Natural killer cell treated with Interleukin-12 subunit alpha and Interleukin-12 subunit beta and Interleukin-15 and Interleukin-18, amount 100 ng/mL, for 72 hours (primary cell): ENCODE data around the gene BMI1. TPM values are rescaled to one million over a fixed set of nuclear protein-coding genes. Genes with fewer than 3 reads are reported as not detected.
A peak's percentile ranks its signal among the peaks of the same experiment; 100 is the strongest.

ENCODE experiments used
- ATAC-seq, 2 donors: fragments of 150-1000 bp; cut with Tn5 transposase in 1 of 2; sonication (Bioruptor Pico), chemical (Tn5 transposase) in 1 of 2; 2 replicates each; pipeline ENCODE4 v1.10.0; 2021
- DNase-seq: peaks from one replicate; pipeline ENCODE4 v3.0.0; 2022; ENCODE audit warnings: low spot score
- H3K27ac Mint-ChIP-seq, 2 donors: 1 replicate in 1 of 2; 2 replicates in 1 of 2; pipeline ENCODE4 v1.8.0; 2022; ENCODE audit warnings: mixed read lengths in 2 of 2, mild to moderate bottlenecking in 1 of 2, moderate library complexity in 1 of 2
- H3K27me3 Mint-ChIP-seq, 2 donors: 1 replicate in 1 of 2; 2 replicates in 1 of 2; pipeline ENCODE4 v1.8.0; 2022; ENCODE audit warnings: mixed read lengths in 2 of 2
- H3K36me3 Mint-ChIP-seq: one replicate; pipeline ENCODE4 v1.8.0; 2022; ENCODE audit warnings: mixed read lengths
- H3K4me1 Mint-ChIP-seq, 2 donors: 1 replicate in 1 of 2; 2 replicates in 1 of 2; pipeline ENCODE4 v1.8.0; 2022; ENCODE audit warnings: low read depth in 2 of 2, mixed read lengths in 2 of 2, mild to moderate bottlenecking in 1 of 2
- H3K4me3 Mint-ChIP-seq: one replicate; pipeline ENCODE4 v1.8.0; 2022; ENCODE audit warnings: mixed read lengths
- H3K9me3 Mint-ChIP-seq: 2 replicates; pipeline ENCODE4 v1.8.0; 2022; ENCODE audit warnings: mixed read lengths
- total RNA-seq, 2 donors: library from RNA; stranded (reverse); gene quantifications; one replicate each; pipeline ENCODE4 v1.2.3, GENCODE V29; 2022

BMI1 gene
- total RNA-seq, 2 donors from 2014 or later = 38.2 to 44.9 TPM

DNA sequence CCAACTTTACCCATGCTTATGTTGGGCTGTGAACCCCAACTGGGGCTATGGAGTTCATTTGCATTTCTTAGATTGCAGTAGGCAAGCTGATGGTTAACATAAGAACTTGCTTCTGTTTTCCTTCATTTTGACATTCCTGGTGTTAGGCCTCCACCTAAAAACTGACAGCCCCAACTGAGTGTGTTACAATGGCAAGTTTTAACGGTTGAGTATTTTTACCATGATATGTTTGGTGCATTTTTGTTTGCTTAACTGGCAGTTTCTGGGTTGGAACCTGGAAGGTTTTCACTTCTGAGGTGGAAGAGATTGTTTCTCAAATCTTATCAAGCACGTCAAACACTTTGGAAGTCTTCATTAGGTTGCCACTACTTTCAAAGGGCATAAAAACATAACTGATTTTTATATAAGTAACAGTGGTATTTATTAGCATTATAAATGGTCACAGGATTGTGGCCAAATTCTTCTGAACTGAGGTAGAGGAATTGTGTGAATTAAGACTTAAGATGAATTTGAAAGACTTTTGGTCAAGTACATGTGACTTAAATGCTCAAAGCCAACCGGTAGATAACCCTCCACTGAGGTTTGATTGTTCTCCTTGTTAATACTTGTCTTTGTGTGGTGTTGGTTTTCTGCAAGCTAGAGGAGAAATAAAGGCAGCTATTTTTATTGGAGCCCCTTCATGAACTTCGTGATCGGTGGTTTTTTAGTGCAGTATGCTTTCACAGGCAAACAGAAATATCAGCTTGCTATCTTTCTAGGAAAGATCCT lies 2.8 kb downstream of the BMI1 start:
- Mint-ChIP-seq H3K4me3 (peak overlapping the region; percentile 81), H3K27ac (peak overlapping the region in 1 of 2 donors; percentile 62), H3K27me3 (peaks cover 8 to 12% of the 10 kb centered on the region in 2 donors), H3K9me3 (no peaks in the 10 kb centered on the region), H3K4me1 (peaks cover 33 to 58% of the 10 kb centered on the region in 2 donors), H3K36me3 (peaks cover 6% of the 10 kb centered on the region)
- no peak for DNase-seq
- no peak for ATAC-seq

- Mint-ChIP-seq H3K27ac (peak overlapping the region; percentile 45 to 62), H3K9me3 (no peaks in the 10 kb centered on the region), H3K27me3 (peaks cover 8 to 12% of the 10 kb centered on the region in 2 donors), H3K4me1 (peaks cover 33 to 53% of the 10 kb centered on the region in 2 donors), H3K4me3 (peak overlapping the region; percentile 81), H3K36me3 (peaks cover 9% of the 10 kb centered on the region)
- DNase-seq (no peak), ATAC-seq (no peak)
Observed at GRCh38 chr10:22324413-22324812, 3.5 kb downstream of the BMI1 start.

GRCh38 chr10:22324893-22325271 lies 4.0 kb downstream of the BMI1 start:
- H3K27ac Mint-ChIP-seq = peak overlapping the region; percentile 45 to 62
- peaks cover 8 to 12% of the 10 kb centered on the region in 2 donors for H3K27me3 Mint-ChIP-seq
- peaks cover 12% of the 10 kb centered on the region for H3K36me3 Mint-ChIP-seq
- no peaks in the 10 kb centered on the region for H3K9me3 Mint-ChIP-seq
- peak overlapping the region; percentile 81 for H3K4me3 Mint-ChIP-seq
- no peak for ATAC-seq
- no peak for DNase-seq
- H3K4me1 Mint-ChIP-seq = peaks cover 32 to 48% of the 10 kb centered on the region in 2 donors

DNA sequence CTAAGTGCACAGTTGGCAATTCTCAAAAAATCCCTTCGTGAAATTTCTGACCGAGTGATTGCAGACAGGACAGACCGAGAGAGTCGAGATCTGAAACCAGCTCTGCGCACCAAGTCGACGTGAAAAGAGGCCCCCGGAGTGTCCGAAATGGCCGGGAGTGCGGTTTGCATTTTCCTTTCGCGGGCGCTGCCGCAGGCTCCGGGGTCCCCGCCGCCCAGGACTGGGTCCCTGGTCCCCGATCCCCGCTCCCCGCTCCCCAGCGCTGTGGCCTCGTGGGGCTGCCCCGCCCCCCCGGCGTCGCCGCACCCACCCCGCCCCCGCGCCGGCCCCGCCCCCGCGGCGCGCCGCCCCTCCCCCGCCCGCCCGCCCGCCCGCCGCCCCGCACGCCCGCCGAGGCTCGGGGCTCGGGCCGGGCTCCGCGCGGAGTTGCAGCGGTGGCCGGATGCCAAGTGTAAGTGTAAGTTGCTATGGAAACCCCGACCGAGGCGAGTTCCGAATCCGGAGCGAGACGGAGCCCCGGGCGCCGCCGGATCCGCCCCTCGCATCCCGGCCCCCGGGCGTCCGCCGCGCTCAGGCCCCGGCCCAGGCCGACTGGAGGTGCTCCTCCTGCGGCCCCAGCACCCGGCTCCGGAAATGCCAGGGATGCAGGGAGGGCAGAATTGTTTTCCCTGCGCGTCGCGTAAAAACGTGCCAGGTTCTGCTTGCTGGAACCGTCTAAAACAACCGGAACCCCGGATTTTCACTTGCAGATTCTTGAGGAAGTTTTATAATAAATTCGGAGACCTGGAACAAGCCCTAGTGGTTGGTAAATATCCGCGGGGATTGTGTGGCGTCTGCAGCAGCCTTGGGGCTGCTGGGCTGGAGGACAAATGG lies 4.6 kb downstream of the BMI1 start:
- Mint-ChIP-seq H3K4me3 (peak overlapping the region; percentile 83), H3K36me3 (peaks cover 8% of the 10 kb centered on the region), H3K27ac (peak overlapping the region; percentile 45 to 62), H3K9me3 (no peaks in the 10 kb centered on the region), H3K4me1 (peaks cover 28 to 43% of the 10 kb centered on the region in 2 donors), H3K27me3 (peaks cover 8 to 12% of the 10 kb centered on the region in 2 donors)
- peak; percentile 79 for DNase-seq
- ATAC-seq = peak; percentile 75 to 80

DNA sequence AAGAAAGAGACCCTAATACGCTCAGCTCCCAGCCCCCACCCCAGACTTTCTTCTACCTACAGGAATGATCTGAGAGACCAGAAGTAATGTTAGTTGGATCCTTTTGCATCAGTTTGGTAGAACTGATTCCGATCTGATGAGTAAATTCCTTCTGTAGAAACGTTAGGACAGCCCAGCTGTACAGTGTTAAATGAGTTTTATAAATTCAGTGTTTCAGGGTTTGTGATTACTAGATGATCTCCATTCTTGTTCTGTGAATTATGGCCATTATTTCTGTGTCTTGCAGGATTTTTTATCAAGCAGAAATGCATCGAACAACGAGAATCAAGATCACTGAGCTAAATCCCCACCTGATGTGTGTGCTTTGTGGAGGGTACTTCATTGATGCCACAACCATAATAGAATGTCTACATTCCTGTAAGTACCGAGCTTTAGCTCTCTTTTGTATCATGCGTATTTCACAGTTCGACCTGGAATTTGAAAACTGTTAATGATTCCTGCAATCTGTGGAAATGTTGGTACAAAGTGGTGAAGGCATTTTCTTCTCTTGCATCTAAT lies 5.3 kb downstream of the BMI1 start:
- Mint-ChIP-seq H3K4me3 (peak overlapping the region; percentile 83), H3K4me1 (peaks cover 28 to 43% of the 10 kb centered on the region in 2 donors), H3K9me3 (no peaks in the 10 kb centered on the region), H3K27me3 (peaks cover 8 to 12% of the 10 kb centered on the region in 2 donors), H3K36me3 (peaks cover 8% of the 10 kb centered on the region), H3K27ac (peak overlapping the region; percentile 25 to 43)
- no peak for ATAC-seq
- no peak for DNase-seq

DNA sequence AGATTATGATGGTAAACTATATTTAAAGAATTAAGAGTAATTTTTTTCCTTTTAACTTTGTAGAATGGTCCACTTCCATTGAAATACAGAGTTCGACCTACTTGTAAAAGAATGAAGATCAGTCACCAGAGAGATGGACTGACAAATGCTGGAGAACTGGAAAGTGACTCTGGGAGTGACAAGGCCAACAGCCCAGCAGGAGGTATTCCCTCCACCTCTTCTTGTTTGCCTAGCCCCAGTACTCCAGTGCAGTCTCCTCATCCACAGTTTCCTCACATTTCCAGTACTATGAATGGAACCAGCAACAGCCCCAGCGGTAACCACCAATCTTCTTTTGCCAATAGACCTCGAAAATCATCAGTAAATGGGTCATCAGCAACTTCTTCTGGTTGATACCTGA lies 8.3 kb downstream of the BMI1 start:
- Mint-ChIP-seq H3K4me3 (no peak overlapping the region), H3K4me1 (peaks cover 25 to 38% of the 10 kb centered on the region in 2 donors), H3K27ac (no peak overlapping the region), H3K27me3 (peaks cover 5 to 10% of the 10 kb centered on the region in 2 donors), H3K36me3 (peaks cover 15% of the 10 kb centered on the region), H3K9me3 (peaks cover 3% of the 10 kb centered on the region)
- ATAC-seq = no peak
- DNase-seq = no peak

DNA sequence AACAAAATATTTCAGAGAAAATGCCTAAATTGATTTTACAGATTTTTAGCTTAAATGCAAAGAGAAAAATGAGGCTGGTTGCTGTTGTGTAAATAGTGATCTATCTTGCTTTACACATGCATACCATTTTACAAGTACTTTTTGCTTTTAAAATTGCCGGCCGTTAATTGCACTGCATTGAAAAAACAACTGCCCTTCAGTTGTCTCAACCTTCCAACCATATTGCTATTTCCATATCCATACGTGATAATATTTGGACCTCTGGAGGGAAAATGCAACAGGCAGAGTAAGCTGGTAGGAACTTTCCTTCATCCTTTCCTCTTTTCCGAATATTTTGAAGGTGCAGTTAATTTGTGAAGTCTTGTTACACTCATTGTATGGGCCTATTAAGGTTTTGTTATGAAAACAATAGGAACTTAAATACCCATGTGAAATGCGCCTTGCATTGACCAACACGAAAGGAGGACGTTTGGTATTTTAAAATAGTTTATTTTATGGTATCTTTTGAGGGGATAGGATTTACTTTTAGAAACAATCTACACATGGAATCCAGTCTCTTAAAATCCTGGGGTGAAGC lies 11.3 kb downstream of the BMI1 start:
- H3K27me3 Mint-ChIP-seq = peaks cover 2 to 4% of the 10 kb centered on the region in 2 donors
- peaks cover 14 to 22% of the 10 kb centered on the region in 2 donors for H3K4me1 Mint-ChIP-seq
- no peak overlapping the region for H3K4me3 Mint-ChIP-seq
- peak overlapping the region; percentile 72 to 86 for H3K27ac Mint-ChIP-seq
- peaks cover 3% of the 10 kb centered on the region for H3K9me3 Mint-ChIP-seq
- peaks cover 15% of the 10 kb centered on the region for H3K36me3 Mint-ChIP-seq
- no peak for DNase-seq
- no peak for ATAC-seq

DNA sequence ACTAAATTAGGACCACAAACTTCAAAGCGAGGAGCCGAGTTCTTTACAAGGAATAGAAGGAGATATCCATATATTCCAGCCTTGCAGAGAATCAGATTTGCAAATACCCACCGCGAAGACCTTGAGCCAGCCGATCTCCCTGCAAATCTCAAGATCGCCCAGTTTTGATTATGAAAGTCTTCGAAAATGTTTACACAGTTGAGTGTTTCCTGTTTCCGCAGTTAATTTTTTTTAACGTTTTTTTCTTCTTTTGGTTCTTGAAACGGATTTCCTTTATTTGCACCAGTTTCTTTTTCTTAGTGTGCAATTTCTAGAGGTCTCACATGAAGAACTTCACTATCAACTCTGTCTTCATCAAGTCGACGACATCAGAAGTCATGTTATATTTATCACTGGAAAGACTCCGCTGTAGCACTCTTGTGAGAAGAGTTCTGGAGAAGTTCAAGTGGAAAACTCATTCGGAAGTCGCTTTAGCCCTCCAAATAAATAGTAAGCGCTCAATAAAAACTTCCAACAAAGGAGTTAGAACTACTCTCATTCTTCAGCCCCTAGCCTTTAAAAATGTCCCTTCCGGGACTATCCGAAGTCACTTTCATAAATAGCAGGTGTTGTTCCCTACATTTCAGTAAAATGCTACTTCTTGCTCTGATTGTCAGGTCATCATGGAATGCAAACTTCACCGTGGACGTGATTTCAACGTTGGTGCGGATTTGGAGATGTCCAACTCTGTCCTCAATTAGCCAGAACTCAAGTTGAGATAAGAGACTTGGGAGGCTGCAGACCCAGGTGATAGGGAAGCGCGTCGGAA lies 12.5 kb downstream of the BMI1 start:
- Mint-ChIP-seq H3K27ac (peak overlapping the region; percentile 72 to 86), H3K27me3 (peaks cover 2 to 15% of the 10 kb centered on the region in 2 donors), H3K36me3 (peaks cover 15% of the 10 kb centered on the region), H3K4me1 (peaks cover 15 to 26% of the 10 kb centered on the region in 2 donors), H3K4me3 (peak overlapping the region; percentile 66), H3K9me3 (peaks cover 3% of the 10 kb centered on the region)
- DNase-seq (no peak), ATAC-seq (peak in 1 of 2 donors; percentile 17)

DNA sequence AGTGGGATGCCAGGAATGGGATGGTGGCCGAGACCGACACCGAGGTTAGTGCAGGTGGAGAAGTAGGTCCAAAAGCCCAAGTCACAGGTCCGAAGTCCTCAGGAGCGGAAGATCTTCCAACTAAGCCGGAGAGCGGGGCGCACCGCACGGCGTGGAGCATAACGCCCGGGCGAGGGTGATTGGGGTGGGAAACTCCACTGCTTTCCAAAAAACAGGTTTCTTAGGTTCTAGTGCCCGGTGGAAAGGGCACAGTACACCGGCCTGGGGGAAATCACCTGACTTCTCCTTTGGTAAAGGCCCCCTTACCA lies 13.0 kb downstream of the BMI1 start:
- H3K36me3 Mint-ChIP-seq = peaks cover 15% of the 10 kb centered on the region
- H3K9me3 Mint-ChIP-seq = peaks cover 3% of the 10 kb centered on the region
- no peak for ATAC-seq
- peaks cover 2 to 21% of the 10 kb centered on the region in 2 donors for H3K27me3 Mint-ChIP-seq
- H3K4me3 Mint-ChIP-seq = peak overlapping the region; percentile 66
- H3K4me1 Mint-ChIP-seq = peaks cover 20 to 32% of the 10 kb centered on the region in 2 donors
- no peak for DNase-seq
- H3K27ac Mint-ChIP-seq = peak overlapping the region; percentile 72 to 86

- no peak for ATAC-seq
- H3K9me3 Mint-ChIP-seq = peaks cover 3% of the 10 kb centered on the region
- peak overlapping the region; percentile 54 to 88 for H3K27ac Mint-ChIP-seq
- no peak for DNase-seq
- H3K4me3 Mint-ChIP-seq = peak overlapping the region; percentile 80
- H3K36me3 Mint-ChIP-seq = peaks cover 10% of the 10 kb centered on the region
- H3K27me3 Mint-ChIP-seq = peaks cover 2 to 21% of the 10 kb centered on the region in 2 donors
- peaks cover 20 to 38% of the 10 kb centered on the region in 2 donors for H3K4me1 Mint-ChIP-seq
Observed at GRCh38 chr10:22334414-22335172, 13.7 kb downstream of the BMI1 start.

- peak overlapping the region; percentile 54 to 88 for H3K27ac Mint-ChIP-seq
- DNase-seq = peak; percentile 84
- ATAC-seq = peak; percentile 81 to 86
- H3K27me3 Mint-ChIP-seq = peaks cover 2 to 21% of the 10 kb centered on the region in 2 donors
- peaks cover 6% of the 10 kb centered on the region for H3K36me3 Mint-ChIP-seq
- H3K4me3 Mint-ChIP-seq = peak overlapping the region; percentile 80
- peaks cover 25 to 46% of the 10 kb centered on the region in 2 donors for H3K4me1 Mint-ChIP-seq
- peaks cover 3% of the 10 kb centered on the region for H3K9me3 Mint-ChIP-seq
Observed at GRCh38 chr10:22335173-22335933, 14.5 kb downstream of the BMI1 start.
